Thymus (tissue), 11 donors: Measurements from ENCODE around the gene CELF5. TPM values are rescaled to one million over a fixed set of nuclear protein-coding genes. Genes with fewer than 3 reads are reported as not detected.
A peak's percentile ranks its signal among the peaks of the same experiment; 100 is the strongest.
"Not testable (repeated sequence)": the region's sequence is repeated elsewhere in the genome, so short reads cannot be mapped to it uniquely, and the experiment has no call there.

Source experiments
- DNase-seq, 9 donors: peaks; one replicate each; pipeline ENCODE4 v3.0.0-alpha.2; 2013; ENCODE audit warnings: low spot score in 9 of 9, low read depth in 6 of 9, missing footprints in 1 of 9
- H3K27ac ChIP-seq, 2 donors: one replicate each; pipeline ENCODE4 v1.5.1; 2013; ENCODE audit warnings: control low read depth in 1 of 2, low read depth in 1 of 2, low read length in 1 of 2, mild to moderate bottlenecking in 1 of 2, moderate library complexity in 1 of 2
- H3K27me3 ChIP-seq, 2 donors: one replicate each; pipeline ENCODE4 v1.5.1; 2013; ENCODE audit warnings: low read length in 1 of 2; ENCODE audit not compliant: control insufficient read depth in 2 of 2, insufficient read depth in 1 of 2
- H3K36me3 ChIP-seq, 2 donors: one replicate each; pipeline ENCODE4 v1.5.1; 2013; ENCODE audit warnings: low read length in 1 of 2, mild to moderate bottlenecking in 1 of 2, moderate library complexity in 1 of 2; ENCODE audit not compliant: control insufficient read depth in 2 of 2, insufficient read depth in 2 of 2
- H3K4me1 ChIP-seq, 2 donors: one replicate each; pipeline ENCODE4 v1.5.1; 2013; ENCODE audit warnings: low read length in 2 of 2; ENCODE audit not compliant: control insufficient read depth in 2 of 2, insufficient read depth in 2 of 2
- H3K4me3 ChIP-seq, 2 donors: one replicate each; pipeline ENCODE4 v1.5.1; 2013; ENCODE audit warnings: low read length in 2 of 2, control low read depth in 1 of 2, mild to moderate bottlenecking in 1 of 2
- H3K9me3 ChIP-seq, 2 donors: one replicate each; pipeline ENCODE4 v1.5.1; 2013; ENCODE audit warnings: low read length in 1 of 2, mild to moderate bottlenecking in 1 of 2; ENCODE audit not compliant: control insufficient read depth in 2 of 2, insufficient read depth in 1 of 2
- WGBS: extraction: QIAGEN DNeasy Blood & Tissue Kit; methylation state at CpG from one replicate; pipeline ENCODE4 v1.1.7; 2013; 5-methylcytosine and 5-hydroxymethylcytosine counted together
- polyA plus RNA-seq: library from polyadenylated mRNA; stranded (reverse); fragments of 200-250 nt; gene quantifications from one replicate; pipeline ENCODE4 v1.2.3, GENCODE V29; 2013
- total RNA-seq: library from RNA; stranded (reverse); fragments of 120-200 nt; gene quantifications from one replicate; pipeline ENCODE4 v1.2.4, GENCODE V29; 2013
- donor health status: healthy.

The CELF5 gene
- total and polyA plus RNA-seq, 2 donors = 0.28 to 1.4 TPM

DNA sequence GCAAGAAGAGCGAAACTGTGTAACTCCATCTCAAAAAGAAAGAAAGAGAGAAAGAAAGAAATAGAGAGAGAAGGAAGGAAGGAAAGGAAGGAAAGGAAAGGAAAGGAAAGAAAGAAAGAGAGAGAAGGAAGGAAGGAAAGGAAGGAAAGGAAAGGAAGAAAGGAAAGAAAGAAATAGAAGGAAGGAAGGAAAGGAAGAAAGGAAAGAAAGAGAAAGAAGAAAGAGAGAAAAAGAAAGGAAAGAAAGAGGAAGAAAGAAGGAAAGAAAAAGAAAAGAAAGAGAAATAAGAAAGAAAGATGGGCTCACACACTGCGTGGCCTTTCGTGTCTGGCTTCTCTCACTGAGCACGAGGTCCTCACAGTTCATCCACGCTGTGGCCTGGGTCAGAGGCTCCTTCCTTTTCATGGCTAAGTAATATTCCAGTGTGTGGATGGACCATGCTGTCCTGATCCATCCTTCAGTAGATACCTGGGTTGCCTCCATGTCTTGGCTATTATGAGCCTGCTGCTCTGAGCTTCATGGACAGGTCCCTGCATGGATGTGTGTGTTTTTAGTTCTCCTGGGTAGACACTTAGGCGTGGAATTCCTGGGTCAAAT, 74.5 kb downstream of the CELF5 start:
- no peak overlapping the region for H3K4me3 ChIP-seq
- H3K9me3 ChIP-seq = peaks cover 2 to 5% of the 10 kb centered on the region in 2 donors
- H3K4me1 ChIP-seq = no peaks in the 10 kb centered on the region
- H3K36me3 ChIP-seq = no peaks in the 10 kb centered on the region
- no peak for DNase-seq
- 88% methylated on average over 6 of the region's 6 CpGs for WGBS
- H3K27ac ChIP-seq = no peak overlapping the region
- H3K27me3 ChIP-seq = peaks cover 0 to 4% of the 10 kb centered on the region in 2 donors

DNA sequence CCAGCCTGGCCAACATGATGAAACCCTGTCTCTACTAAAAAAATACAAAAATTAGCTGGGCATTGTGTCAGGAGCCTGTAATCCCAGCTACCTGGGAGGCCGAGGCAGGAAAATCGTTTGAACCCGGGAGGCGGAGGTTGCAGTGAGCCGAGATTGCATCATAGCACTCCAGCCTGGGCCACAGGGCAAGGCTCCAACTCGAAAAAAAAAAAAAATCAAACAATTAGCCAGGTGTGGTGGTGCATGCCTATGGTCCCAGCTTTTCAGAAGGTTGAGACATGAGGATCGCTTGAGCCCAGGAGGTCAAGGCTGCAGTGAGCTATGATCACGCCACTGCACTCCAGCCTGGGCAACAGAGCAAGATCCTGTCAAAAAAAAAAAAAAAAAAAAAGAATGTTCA, 76.1 kb downstream of the CELF5 start:
- not testable (repeated sequence) for DNase-seq, H3K36me3 ChIP-seq, H3K4me3 ChIP-seq, H3K27me3 ChIP-seq, H3K27ac ChIP-seq, H3K4me1 ChIP-seq
- WGBS = 76% methylated on average over 8 of the region's 8 CpGs
- peaks cover 2 to 13% of the 10 kb centered on the region in 2 donors for H3K9me3 ChIP-seq

DNA sequence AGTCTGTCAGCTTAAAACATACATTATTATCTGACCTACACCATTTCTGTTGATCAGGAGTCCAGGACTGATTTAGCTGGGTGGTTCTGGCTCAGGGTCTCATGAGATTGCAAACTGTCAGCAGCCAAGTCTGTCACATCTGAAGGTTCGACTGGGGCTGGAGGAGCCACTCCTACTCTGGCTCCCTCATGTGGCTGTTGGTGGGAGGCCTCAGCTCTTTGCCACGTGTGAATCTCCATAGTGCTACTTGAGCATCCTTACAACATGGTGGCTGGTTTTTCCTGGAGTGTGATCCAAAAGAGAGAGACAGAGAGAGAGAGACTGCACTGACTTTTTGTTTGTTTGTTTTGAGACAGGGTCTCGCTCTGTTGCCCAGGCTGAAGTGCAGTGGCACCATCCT, 78.3 kb downstream of the CELF5 start:
- Histone ChIP-seq H3K4me3 (no peak overlapping the region), H3K36me3 (no peaks in the 10 kb centered on the region), H3K27ac (no peak overlapping the region), H3K9me3 (peaks cover 2 to 13% of the 10 kb centered on the region in 2 donors), H3K27me3 (peaks cover 0 to 6% of the 10 kb centered on the region in 2 donors), H3K4me1 (no peaks in the 10 kb centered on the region)
- WGBS = 75% methylated on average over 3 of the region's 3 CpGs
- no peak for DNase-seq

DNA sequence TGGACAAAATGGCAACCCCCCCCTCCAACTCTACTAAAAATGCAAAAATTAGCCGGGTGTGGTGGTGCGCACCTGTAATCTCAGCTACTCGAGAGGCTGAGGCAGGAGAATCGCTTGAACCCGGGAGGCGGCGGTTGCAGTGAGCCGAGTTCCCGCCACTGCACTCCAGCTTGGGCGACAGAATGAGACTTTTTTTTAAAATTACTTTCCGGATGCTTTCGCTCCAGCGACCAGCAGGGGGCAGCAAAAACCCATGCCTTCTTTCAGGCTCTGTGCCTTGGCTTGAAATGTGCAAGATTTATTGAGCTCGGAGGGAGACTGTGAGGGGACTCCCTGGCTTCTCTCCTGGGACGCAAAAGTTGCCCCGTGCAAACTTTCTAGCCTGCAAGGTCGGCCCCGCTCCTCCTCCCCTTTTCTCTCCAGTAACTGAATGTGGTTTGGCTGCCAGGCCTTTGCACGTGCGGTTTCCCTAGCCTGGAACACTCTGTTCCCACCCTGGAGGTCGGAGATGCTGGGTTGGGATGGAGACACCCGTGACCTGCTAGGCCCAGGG, 80.5 kb downstream of the CELF5 start:
- H3K4me3 ChIP-seq = no peak overlapping the region
- H3K27ac ChIP-seq = no peak overlapping the region
- peaks cover 0 to 14% of the 10 kb centered on the region in 2 donors for H3K27me3 ChIP-seq
- peaks cover 3 to 13% of the 10 kb centered on the region in 2 donors for H3K9me3 ChIP-seq
- no peaks in the 10 kb centered on the region for H3K4me1 ChIP-seq
- peak in 8 of 9 donors; percentile 39 to 79 (median 61) for DNase-seq
- WGBS = 14% methylated on average over 22 of the region's 22 CpGs
- H3K36me3 ChIP-seq = no peaks in the 10 kb centered on the region

DNA sequence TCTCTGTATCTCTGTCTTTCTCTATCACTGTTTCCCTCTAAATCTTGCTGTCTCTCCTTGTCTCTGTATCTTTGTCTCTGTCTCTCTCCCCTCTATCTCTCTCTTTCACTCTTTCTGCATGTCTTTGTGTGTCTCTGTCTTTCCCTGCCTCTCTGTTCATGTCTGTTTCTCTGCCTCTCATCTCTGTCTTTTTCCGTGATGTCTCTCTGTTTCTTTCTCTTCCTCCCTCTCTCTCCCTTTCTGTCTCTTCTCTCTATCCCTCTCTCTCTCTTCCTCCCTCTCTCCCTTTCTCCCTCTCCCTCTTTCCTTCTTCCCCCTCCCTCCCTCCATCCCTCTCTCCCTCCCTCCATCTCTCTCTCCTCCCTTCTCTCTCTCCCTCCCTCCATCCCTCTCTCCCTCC, 85.3 kb downstream of the CELF5 start:
- Histone ChIP-seq H3K9me3 (peaks cover 1 to 6% of the 10 kb centered on the region in 2 donors), H3K27ac (no peak overlapping the region), H3K4me1 (no peaks in the 10 kb centered on the region), H3K27me3 (peaks cover 0 to 32% of the 10 kb centered on the region in 2 donors), H3K4me3 (no peak overlapping the region), H3K36me3 (no peaks in the 10 kb centered on the region)
- 74% methylated on average over 1 of the region's 1 CpG for WGBS
- no peak for DNase-seq

DNA sequence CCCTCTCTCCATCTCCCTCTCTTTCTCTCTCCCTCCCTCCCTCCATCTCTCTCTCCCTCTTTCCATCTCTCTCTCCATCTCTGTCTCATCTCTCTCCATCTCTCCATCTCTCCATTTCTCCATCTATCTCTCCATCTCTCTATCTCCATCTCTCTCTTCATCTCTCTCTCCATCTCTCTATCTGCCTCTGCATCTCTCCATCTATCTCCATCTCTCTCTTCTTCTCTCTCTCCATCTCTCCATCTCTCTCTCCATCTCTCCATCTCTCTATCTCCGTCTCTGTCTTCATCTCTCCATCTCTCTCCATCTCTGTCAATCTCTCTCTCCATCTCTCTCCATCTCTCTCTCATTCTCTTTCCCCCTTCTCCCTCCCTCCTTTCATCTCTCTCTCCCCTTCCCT, 85.8 kb downstream of the CELF5 start:
- peaks cover 0 to 1% of the 10 kb centered on the region in 2 donors for H3K9me3 ChIP-seq
- no peaks in the 10 kb centered on the region for H3K4me1 ChIP-seq
- H3K36me3 ChIP-seq = no peaks in the 10 kb centered on the region
- no peak overlapping the region for H3K4me3 ChIP-seq
- no peak for DNase-seq
- H3K27me3 ChIP-seq = peaks cover 0 to 32% of the 10 kb centered on the region in 2 donors
- no peak overlapping the region for H3K27ac ChIP-seq
- 77% methylated on average over 1 of the region's 1 CpG for WGBS

DNA sequence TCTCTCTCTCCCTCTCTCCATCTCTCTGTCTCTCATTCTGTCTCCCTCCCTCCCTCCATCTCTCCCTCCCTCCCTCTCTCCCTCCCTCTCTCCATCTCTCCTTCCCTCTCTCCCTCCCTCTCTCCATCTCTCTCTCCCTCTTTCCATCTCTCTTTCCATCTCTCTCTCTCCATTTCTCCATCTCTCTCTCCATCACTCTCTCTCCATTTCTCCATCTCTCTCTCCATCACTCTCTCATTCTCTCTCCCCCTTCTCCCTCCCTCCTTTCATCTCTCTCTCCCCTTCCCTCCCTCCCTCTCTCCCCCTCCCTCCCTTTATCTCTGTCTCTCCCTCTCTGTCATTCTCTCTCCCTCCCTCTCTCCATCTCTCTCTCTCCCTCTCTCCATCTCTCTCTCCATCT, 86.2 kb downstream of the CELF5 start:
- Histone ChIP-seq H3K4me1 (no peaks in the 10 kb centered on the region), H3K4me3 (no peak overlapping the region), H3K27me3 (peaks cover 0 to 32% of the 10 kb centered on the region in 2 donors), H3K27ac (no peak overlapping the region), H3K9me3 (peaks cover 0 to 1% of the 10 kb centered on the region in 2 donors), H3K36me3 (no peaks in the 10 kb centered on the region)
- DNase-seq = no peak

DNA sequence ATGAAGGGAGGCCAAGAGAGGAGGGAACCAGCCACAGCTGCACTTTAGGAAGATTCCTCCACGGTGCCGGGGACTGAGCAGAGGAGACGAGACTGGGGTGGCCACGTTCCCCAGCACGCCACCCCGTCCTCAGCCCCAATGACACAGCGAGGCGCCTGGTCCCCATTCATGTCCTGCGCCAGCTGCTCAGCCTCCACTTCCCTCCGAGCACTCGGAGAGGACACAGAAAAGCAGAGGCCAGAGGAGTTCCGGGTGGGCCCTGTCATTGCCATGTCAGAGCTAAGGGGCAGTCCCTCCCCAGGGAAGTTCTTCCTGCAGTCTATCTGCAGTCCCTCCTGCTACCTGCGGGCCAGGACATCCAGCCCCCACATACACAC, 88.7 kb downstream of the CELF5 start:
- Histone ChIP-seq H3K27me3 (peaks cover 0 to 24% of the 10 kb centered on the region in 2 donors), H3K4me3 (no peak overlapping the region), H3K4me1 (no peaks in the 10 kb centered on the region), H3K36me3 (no peaks in the 10 kb centered on the region), H3K27ac (no peak overlapping the region), H3K9me3 (peaks cover 0 to under 1% of the 10 kb centered on the region in 2 donors)
- DNase-seq = no peak
- whole genome bisulfite sequencing = 90% methylated on average over 13 of the region's 13 CpGs

DNA sequence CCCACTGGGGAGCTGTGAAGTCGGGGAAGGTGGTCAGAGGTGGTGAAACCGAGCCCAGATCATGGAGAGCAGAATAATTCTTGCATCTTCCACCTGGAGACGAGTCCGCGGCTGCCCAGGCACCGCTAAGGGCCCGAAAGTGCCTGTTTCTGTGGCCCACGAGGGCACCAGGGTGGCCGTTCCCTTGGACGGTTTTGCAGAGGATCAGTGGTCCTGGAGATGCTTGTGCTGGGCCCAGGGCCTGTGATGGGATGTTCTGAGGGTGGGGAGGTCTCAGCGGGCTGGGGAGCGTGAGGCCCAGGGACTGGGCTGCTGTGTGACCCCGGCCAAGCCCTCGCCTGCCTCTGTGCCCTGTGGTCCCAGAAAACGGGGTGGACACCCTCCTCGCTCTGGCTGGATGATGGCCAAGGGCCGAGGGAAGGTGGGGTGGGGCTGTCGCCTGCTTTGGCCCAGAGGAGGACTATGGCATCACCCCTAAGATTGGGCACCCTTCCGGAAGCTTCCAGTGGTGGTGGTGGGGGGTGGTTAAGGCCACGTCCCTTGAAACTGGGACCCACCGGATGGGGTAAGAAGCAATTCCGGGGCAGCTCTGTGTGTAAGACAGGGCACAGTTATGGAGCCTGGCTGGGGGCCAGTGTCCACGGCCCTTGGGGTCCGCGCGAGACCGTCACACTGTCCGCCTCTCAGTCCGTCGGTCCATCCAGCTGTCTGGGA, 90.7 kb downstream of the CELF5 start:
- DNase-seq = no peak
- Histone ChIP-seq H3K4me1 (no peaks in the 10 kb centered on the region), H3K36me3 (no peaks in the 10 kb centered on the region), H3K9me3 (no peaks in the 10 kb centered on the region), H3K27ac (no peak overlapping the region), H3K4me3 (no peak overlapping the region), H3K27me3 (peaks cover 0 to 22% of the 10 kb centered on the region in 2 donors)
- 88% methylated on average over 30 of the region's 30 CpGs for WGBS
